Measurements from ENCODE around the gene DHRS7.

- no peak for TF ChIP-seq CTCF (optimal IDR thresholded peaks at IDR 0.05 in 1 of 3, IDR thresholded peaks at IDR 0.05 in 1 of 3, conservative IDR thresholded peaks at IDR 0.05 in 1 of 3; ENCODE audit: extremely low read depth in 1 of 3, insufficient read depth in 2 of 3, low read length in 3 of 3)
- TF ChIP-seq EZH2 (IDR thresholded peaks at IDR 0.05; ENCODE audit: low read length) = no peak
Measured at GRCh38 chr14:60178164-60178563, 13.0 kb upstream of the DHRS7 start.

Measured in keratinocyte (primary cell).